Measurements from ENCODE around the gene SPPL2B.

SPPL2B gene

DNA sequence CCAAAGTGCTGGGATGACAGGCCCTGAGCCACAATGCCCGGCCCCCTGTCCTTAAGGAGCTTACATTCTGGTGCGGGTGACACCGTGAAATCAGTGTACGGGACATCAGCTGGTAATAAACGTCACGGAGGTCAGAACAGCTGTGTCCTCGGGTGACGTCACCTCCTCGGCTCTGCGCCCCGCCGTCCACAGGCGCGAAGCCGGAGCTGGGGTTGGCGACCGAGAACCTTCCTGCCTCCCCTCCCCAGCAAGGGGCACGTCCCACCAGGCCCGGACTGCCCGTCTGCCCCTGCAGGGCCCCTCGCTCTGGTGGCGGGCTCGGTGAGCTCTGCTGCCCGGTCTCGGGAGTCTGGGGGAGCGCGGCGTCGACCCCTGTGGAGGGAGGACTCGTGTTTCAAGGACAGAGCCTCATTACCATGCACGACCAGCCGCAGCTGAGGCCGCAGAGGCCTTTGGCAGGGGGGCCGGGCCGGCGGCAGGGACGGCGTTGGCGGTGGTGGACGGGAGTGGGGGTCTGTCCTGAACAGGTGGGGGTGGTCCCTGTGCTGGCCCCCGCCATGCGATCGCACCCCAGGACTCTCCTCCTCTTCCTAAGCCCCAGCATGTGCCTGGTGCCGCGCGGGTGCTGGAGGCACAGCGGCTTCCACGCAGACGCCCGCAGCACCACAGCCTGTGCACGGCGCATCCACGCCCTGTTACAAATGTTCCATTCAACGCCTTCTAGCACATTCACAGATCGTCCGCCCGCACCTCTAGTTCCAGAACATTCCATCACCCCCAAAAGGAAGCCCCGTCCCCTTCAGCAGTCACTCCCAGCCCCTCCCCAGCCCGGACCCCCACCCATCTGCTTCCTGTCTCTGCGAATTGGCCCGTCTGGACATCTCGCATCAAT lies 25.9 kb upstream of the SPPL2B start:
- DNase-seq: no peak

DNA sequence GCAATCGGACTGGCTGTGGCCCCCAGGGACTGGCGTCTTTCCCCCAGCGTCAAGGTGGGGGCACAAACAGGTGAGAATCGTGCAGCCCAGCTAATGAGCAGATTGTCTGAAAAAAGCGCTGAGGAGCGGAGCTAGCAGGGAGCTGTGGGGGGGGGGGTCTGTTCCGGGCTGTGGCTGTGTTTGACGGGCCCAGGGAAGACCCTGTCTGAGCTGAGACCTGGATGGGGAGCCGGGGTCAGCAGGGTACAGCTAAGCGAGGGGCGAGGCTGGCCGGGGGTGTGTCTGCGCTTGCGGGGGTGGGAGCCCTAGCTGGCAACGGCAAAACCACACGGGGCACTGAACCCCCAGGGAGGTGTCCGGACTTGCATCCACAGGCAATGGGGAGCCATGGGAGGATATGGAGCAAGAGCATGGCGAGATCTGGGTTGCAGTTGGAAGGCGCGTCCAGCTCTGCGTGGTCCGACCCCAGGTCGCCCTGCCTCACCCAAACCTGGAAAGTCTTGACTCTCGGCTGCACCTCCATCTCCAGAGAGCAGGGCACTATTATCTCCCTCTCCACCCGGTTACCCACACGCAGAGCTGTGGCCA lies 25.2 kb upstream of the SPPL2B start:
- no peak for DNase-seq

- no peak for DNase-seq
Observed at GRCh38 chr19:2305452-2306280, 22.8 kb upstream of the SPPL2B start.

- DNase-seq: no peak
Observed at GRCh38 chr19:2306281-2306806, 22.1 kb upstream of the SPPL2B start.

DNA sequence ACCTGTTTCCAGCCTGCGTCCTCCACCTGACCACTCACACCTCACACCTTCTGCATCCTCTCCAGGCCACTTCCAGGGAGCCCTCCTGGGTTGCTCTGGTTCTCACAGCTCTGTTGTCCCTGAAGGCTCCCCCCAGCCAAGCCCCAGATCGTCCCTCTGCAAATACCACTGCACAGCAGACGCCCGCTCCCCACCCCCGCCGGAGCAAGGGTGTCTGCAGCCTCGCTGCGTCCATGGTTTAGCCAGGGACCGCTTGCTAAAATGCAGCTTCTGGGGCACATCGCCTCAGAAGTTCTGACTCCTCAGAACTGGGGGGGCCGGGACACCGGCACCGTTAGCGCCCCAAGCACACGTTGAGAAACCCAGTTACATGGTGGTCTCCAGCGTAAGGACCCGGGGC lies 21.5 kb upstream of the SPPL2B start:
- no peak for DNase-seq

DNA sequence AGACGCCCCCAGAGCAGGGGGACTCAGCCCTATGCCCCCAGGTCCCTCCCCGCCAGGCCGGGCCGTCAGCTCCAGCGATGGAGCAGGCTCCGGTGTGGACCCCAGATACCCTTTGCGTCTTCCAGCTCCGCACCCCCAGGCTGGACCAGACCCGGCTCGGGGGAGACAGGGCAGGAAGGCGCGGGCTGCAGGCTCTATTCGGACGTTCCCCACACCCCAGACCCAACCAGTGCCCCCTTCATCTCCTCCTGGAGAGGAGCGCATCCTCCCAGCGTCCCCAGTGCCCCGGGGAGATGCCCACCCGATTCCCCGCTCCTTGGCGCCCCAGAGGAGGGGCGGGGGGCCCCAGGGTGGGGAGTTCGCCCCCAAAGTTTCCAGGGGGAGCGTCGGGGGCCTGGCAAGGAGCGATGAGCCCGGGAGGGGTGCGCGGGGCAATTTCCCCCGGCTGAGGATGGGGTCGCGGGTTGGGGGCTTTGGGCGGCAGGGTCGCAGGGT lies 20.9 kb upstream of the SPPL2B start:
- DNase-seq: no peak

DNA sequence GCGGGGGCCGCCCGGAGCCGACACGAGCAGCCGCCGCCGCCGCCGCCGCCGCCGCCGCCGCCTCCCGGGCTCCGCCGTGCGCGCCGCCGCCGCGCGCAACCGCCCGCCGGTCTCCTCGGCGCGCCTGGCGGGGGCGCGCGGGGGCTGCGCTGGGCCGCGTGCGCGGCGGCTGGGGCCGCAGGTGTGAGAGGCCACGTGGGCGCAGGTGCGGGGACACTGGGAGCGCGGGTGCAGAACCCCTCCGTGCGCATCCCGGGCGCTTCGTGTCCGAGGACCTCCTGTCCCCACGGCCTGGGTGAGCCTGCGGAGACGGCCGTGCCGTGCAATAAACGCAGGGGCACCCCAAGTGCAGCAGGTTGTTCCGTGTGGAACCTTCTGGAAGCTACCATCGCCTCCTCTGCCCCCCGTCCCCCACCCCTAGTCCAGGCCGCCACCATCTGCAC lies 20.3 kb upstream of the SPPL2B start, which contains the start of gene LINGO3:
LINGO3 (minus strand) TSS at position 41 of the 443 bp plus-strand sequence. CDS start 16,378 bp downstream, outside the sequence.
- no peak for DNase-seq

GRCh38 chr19:2309734-2310362 lies 18.6 kb upstream of the SPPL2B start:
- no peak for DNase-seq

GRCh38 chr19:2311093-2311492 lies 17.4 kb upstream of the SPPL2B start:
- no peak for DNase-seq

GRCh38 chr19:2312820-2313501 lies 15.5 kb upstream of the SPPL2B start:
- no peak for DNase-seq

- no peak for DNase-seq
Observed at GRCh38 chr19:2315121-2315817, 13.2 kb upstream of the SPPL2B start.

GRCh38 chr19:2315818-2316353 lies 12.6 kb upstream of the SPPL2B start:
- no peak for DNase-seq

- no peak for DNase-seq
Observed at GRCh38 chr19:2317300-2317699, 11.2 kb upstream of the SPPL2B start.

DNA sequence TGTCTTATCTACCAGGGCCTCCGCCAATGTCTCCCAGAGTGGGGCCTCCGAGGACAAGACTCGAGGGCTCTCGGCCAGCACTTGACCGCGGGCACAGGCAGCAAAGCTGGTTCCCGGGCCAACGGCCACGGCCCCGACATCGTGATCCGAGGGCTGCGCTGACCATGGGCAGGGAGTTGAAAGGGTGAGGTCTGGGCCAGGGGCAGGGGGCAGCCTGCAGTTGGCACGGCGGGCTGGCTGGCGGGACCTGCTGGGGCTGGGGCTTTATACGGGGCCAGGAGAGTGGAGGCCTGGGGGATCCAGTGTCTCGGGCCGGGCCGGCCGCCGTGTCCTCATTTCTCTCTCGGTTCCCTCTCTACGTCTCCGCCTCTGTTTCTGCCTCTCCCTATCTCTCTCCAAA lies 10.7 kb upstream of the SPPL2B start:
- DNase-seq: no peak

- no peak for DNase-seq
Observed at GRCh38 chr19:2318923-2319322, 9.6 kb upstream of the SPPL2B start.

DNA sequence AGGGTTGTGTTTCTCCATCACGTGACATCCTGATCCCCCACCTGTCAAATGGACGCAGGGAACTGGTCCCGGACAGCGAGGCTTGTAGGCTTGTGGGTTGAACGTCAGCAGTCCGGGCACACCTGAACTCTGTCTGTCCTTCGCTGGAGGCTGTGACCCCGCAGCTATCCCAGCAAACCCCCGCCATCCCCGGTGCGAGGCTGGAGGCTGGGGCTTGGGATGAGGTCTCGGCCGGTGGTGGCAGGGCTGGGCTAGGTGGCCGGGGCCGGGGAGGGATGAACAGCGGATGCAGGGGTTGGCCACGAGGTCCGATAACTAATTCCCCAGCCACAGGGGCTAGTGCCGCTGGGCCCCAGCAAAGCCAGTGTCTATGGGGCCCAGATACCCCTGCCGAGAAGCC lies 8.9 kb upstream of the SPPL2B start:
- DNase-seq: no peak

DNA sequence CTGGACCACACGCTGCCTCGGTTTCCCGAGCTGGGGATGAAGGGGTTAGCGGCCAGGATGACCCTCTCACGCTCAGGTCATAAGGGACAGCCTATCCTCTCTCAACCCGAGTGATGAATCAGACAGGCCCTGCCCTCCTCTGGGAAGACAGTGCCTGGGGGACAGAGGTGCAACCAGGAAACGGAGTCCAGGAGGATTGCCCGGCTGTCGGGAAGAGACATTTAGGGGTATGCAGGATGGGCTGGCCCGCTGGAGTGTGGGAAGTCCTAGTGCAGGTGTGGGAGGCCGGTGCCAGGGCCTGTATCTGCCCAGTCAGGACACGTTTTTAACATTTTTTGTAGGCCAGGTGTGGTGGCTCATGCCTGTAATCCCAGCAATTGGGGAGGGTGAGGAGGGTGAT lies 8.4 kb upstream of the SPPL2B start:
- DNase-seq: no peak

GRCh38 chr19:2320939-2321338 lies 7.5 kb upstream of the SPPL2B start:
- no peak for DNase-seq

- no peak for DNase-seq
Observed at GRCh38 chr19:2321565-2322283, 6.8 kb upstream of the SPPL2B start.

GRCh38 chr19:2323707-2324106 lies 4.8 kb upstream of the SPPL2B start:
- DNase-seq: no peak
